HepG2 (cell line): ENCODE results near the gene AFF1. TPM values are rescaled to one million over a fixed set of nuclear protein-coding genes. Genes with fewer than 3 reads are reported as not detected.

Source experiments
- ATAC-seq: fragments of 200-7000 bp; cut with Tn5 transposase; 3 replicates; pipeline ENCODE4 v1.9.1; 2020; ENCODE audit warnings: mild to moderate bottlenecking, moderate library complexity
- BruUV-seq: library from RNA; stranded (reverse); fragments of 400-500 nt; replicated peaks from 2 replicates; lab custom pipeline; 2021; lab: Mats Ljungman, UMichigan
- CTCF ChIA-PET: fragments of 300-600 bp; formaldehyde crosslinking; extraction: SDS; loops from one replicate; lab custom pipeline; 2021; ENCODE audit warnings: low total read pairs, inconsistent platforms, low intra/inter-chr PET ratio; lab: Yijun Ruan, JAX
- POLR2A ChIA-PET: fragments of 350-600 bp; sonication (Branson Sonifier 250); formaldehyde crosslinking; loops from one replicate; lab custom pipeline; 2020; ENCODE audit warnings: antibody characterized with exemption, inconsistent platforms; lab: Yijun Ruan, JAX
- DNase-seq: peaks from one replicate; pipeline ENCODE4 v3.0.0-alpha.2; 2015; ENCODE audit warnings: low spot score
- FAIRE-seq: peaks from 3 replicates; lab custom pipeline; 2011; peaks lifted over from hg19 to GRCh38; lab: Jason Lieb, UNC
- H2AFZ ChIP-seq: one replicate; pipeline ENCODE4 v1.6.1; 2011; ENCODE audit warnings: low read length, inconsistent platforms
- H3K27ac ChIP-seq: fragments of 300-600 bp; 3 replicates; pipeline ENCODE4 v1.8.0; 2011; ENCODE audit warnings: mixed run types, mild to moderate bottlenecking, mixed read lengths, low read length, inconsistent platforms; ENCODE audit not compliant: insufficient read depth; ENCODE audit errors: extremely low read length
- H3K27me3 ChIP-seq, 2 experiments: fragments of 200-600 bp in 1 of 2; 2 replicates in 1 of 2; 3 replicates in 1 of 2; pipeline versions ENCODE4 v1.6.0 to v1.8.0; 2011; ENCODE audit warnings: low read length in 2 of 2, mild to moderate bottlenecking in 2 of 2, moderate library complexity in 2 of 2, inconsistent platforms in 1 of 2; ENCODE audit not compliant: insufficient read depth in 2 of 2, control insufficient read depth in 1 of 2
- H3K36me3 ChIP-seq, 2 experiments: fragments of 200-600 bp in 1 of 2; replicated peaks in 1 of 2; 2 replicates in 1 of 2; 3 replicates in 1 of 2; pipeline versions ENCODE4 v1.5.1 to v1.8.0; 2011; ENCODE audit warnings: low read length in 2 of 2, inconsistent platforms in 1 of 2; ENCODE audit not compliant: insufficient read depth in 2 of 2, control insufficient read depth in 1 of 2
- H3K4me1 ChIP-seq: 2 replicates; pipeline ENCODE4 v1.5.1; 2012; ENCODE audit warnings: low read length, inconsistent platforms; ENCODE audit not compliant: insufficient read depth
- H3K4me2 ChIP-seq: 2 replicates; pipeline ENCODE4 v1.6.0; 2011; ENCODE audit warnings: low read depth, low read length, inconsistent platforms
- H3K4me3 ChIP-seq, 3 experiments: fragments of 200-600 bp in 1 of 3; sonication (generic), shearing (Covaris generic) in 1 of 3; replicated peaks in 1 of 3; 2 replicates each; pipeline ENCODE4 v1.5.1; 2011 to 2016; ENCODE audit warnings: low read length in 3 of 3, inconsistent platforms in 2 of 3, low read depth in 2 of 3, mild to moderate bottlenecking in 2 of 3, control low read depth in 1 of 3, mixed read lengths in 1 of 3; ENCODE audit not compliant: insufficient read depth in 1 of 3
- H3K79me2 ChIP-seq: one replicate; pipeline ENCODE4 v1.6.1; 2011; ENCODE audit warnings: low read length, inconsistent platforms; ENCODE audit not compliant: insufficient read depth
- H3K9ac ChIP-seq: 2 replicates; pipeline ENCODE4 v1.6.0; 2011; ENCODE audit warnings: mild to moderate bottlenecking, low read depth, low read length, inconsistent platforms; ENCODE audit not compliant: insufficient read depth
- H3K9me3 ChIP-seq: 2 replicates; pipeline ENCODE4 v1.5.1; 2012; ENCODE audit warnings: mild to moderate bottlenecking, low read length
- H4K20me1 ChIP-seq: 2 replicates; pipeline ENCODE4 v1.6.0; 2011; ENCODE audit warnings: inconsistent platforms, mild to moderate bottlenecking, low read length, moderate library complexity; ENCODE audit not compliant: insufficient read depth
- HDAC2 ChIP-seq: sonication (generic); formaldehyde crosslinking; IDR thresholded peaks from 2 replicates; pipeline ENCODE4 v1.4.0; 2020; ENCODE audit warnings: missing genetic modification reagents
- IRX3 ChIP-seq: sonication (generic); formaldehyde crosslinking; IDR thresholded peaks from 2 replicates; pipeline ENCODE4 v1.8.1; 2023; ENCODE audit warnings: mild to moderate bottlenecking, low read depth, missing genetic modification reagents, borderline replicate concordance
- LBX2 ChIP-seq: sonication (generic); formaldehyde crosslinking; IDR thresholded peaks from 2 replicates; pipeline ENCODE4 v1.5.0; 2020; ENCODE audit warnings: missing genetic modification reagents, mild to moderate bottlenecking, borderline replicate concordance
- MIER2 ChIP-seq: IDR thresholded peaks from 2 replicates; pipeline ENCODE4 v1.6.1; 2016; ENCODE audit warnings: missing biosample characterization, missing genetic modification reagents
- MYPOP ChIP-seq: sonication (generic); formaldehyde crosslinking; IDR thresholded peaks from 2 replicates; pipeline ENCODE4 v1.8.1; 2023; ENCODE audit warnings: mild to moderate bottlenecking, moderate library complexity, missing genetic modification reagents
- MZF1 ChIP-seq: sonication (generic); formaldehyde crosslinking; IDR thresholded peaks from 2 replicates; pipeline ENCODE4 v1.8.1; 2023; ENCODE audit warnings: mild to moderate bottlenecking, missing genetic modification reagents, borderline replicate concordance
- NFYC ChIP-seq: IDR thresholded peaks from 2 replicates; pipeline ENCODE4 v1.6.1; 2016; ENCODE audit warnings: missing genetic modification reagents, missing compliant biosample characterization
- ONECUT2 ChIP-seq: sonication (generic); formaldehyde crosslinking; IDR thresholded peaks from 2 replicates; pipeline ENCODE4 v1.4.0; 2020; ENCODE audit warnings: missing genetic modification reagents
- PAF1 ChIP-seq: IDR thresholded peaks from 2 replicates; pipeline ENCODE4 v1.6.1; 2016; ENCODE audit warnings: missing genetic modification reagents, missing compliant biosample characterization
- PBX3 ChIP-seq: sonication (generic); formaldehyde crosslinking; IDR thresholded peaks from 2 replicates; pipeline ENCODE4 v1.8.1; 2023; ENCODE audit warnings: missing genetic modification reagents, inconsistent platforms, borderline replicate concordance
- SOX6 ChIP-seq, 2 experiments: fragments of 450-650 bp in 1 of 2; sonication (generic) in 1 of 2; formaldehyde crosslinking in 1 of 2; IDR thresholded peaks; 2 replicates each; pipeline versions ENCODE4 v1.4.0 to v1.6.1; 2017 to 2020; ENCODE audit warnings: antibody characterized with exemption in 1 of 2, mild to moderate bottlenecking in 1 of 2, missing genetic modification reagents in 1 of 2
- SP2 ChIP-seq: sonication (generic); formaldehyde crosslinking; IDR thresholded peaks from 2 replicates; pipeline ENCODE4 v1.5.1; 2020; ENCODE audit warnings: mild to moderate bottlenecking, missing genetic modification reagents
- TBL1XR1 ChIP-seq: fragments of 150-350 bp; IDR thresholded peaks from 2 replicates; pipeline ENCODE4 v1.6.1; 2014; ENCODE audit warnings: borderline replicate concordance, low read length; ENCODE audit not compliant: partially characterized antibody
- YEATS4 ChIP-seq: sonication (generic); formaldehyde crosslinking; IDR thresholded peaks from 2 replicates; pipeline ENCODE4 v1.4.0; 2020; ENCODE audit warnings: missing genetic modification reagents, borderline replicate concordance
- ZNF121 ChIP-seq: sonication (generic); formaldehyde crosslinking; IDR thresholded peaks from 2 replicates; pipeline ENCODE4 v1.5.0; 2020; ENCODE audit warnings: mild to moderate bottlenecking, missing genetic modification reagents
- ZNF282 ChIP-seq: fragments of 450-650 bp; IDR thresholded peaks from 2 replicates; pipeline ENCODE4 v1.6.1; 2018; ENCODE audit not compliant: partially characterized antibody
- ZNF629 ChIP-seq: sonication (generic); formaldehyde crosslinking; conservative IDR thresholded peaks from 2 replicates; pipeline ENCODE4 v1.5.0; 2020; ENCODE audit warnings: missing genetic modification reagents
- WGBS: methylation state at CpG from one replicate; pipeline ENCODE4 v1.1.6; 2017; ENCODE audit warnings: low lambda C conversion rate; 5-methylcytosine and 5-hydroxymethylcytosine counted together
- in situ Hi-C: cut with HindIII; loops from 2 replicates; pipeline ENCODE4 v1.10.0; 2017; ENCODE audit warnings: low pct_unique_long_range_greater_than_20kb; ENCODE audit not compliant: extremely low pct_ligation_motif_present
- intact Hi-C: fragments of 100-400 bp; cut with micrococcal nuclease; formaldehyde crosslinking; loops from one replicate; pipeline ENCODE4 v1.10.0; 2022; ENCODE audit not compliant: unreplicated experiment
- polyA plus RNA-seq, 8 experiments: library from polyadenylated mRNA; depleted of rRNA in 3 of 8; stranded (reverse) in 7 of 8; unstranded in 1 of 8; fragments of >200 nt; fragmentation: Illumina TruSeq in 4 of 8; extraction: Trizol in 4 of 8; gene quantifications; 2 replicates each; pipeline versions ENCODE4 v1.2.1 to v1.2.3, GENCODE V29; 2011 to 2016; ENCODE audit warnings: low read depth in 4 of 8, missing spikeins in 1 of 8, mixed read lengths in 1 of 8; ENCODE audit not compliant: insufficient read depth in 1 of 8
- total RNA-seq, 5 experiments: library from RNA; depleted of rRNA; stranded (reverse); fragments of >200 nt; fragmentation: Illumina TruSeq; extraction: Trizol; gene quantifications; 2 replicates each; pipeline ENCODE4 v1.2.3, GENCODE V29; 2016; ENCODE audit warnings: low read depth in 1 of 5

The AFF1 gene
- total and polyA plus RNA-seq, 2 of the 13 experiments (the other 11 are each of a cell fraction or from before 2014, with no cell fraction given), result 15.5 to 15.9 TPM

- no peak overlapping the region for H3K4me3 ChIP-seq
- POLR2A ChIA-PET, result no interaction called here
- no peak for ATAC-seq
- TF ChIP-seq NFYC (CRISPR knock-in tag) (no peak), ZNF121 (CRISPR knock-in tag) (peak; percentile 58)
- TF ChIP-seq, all 625 proteins: peak for 1
- H3K4me1 ChIP-seq, result no peaks in the 10 kb centered on the region
- DNase-seq (no peak), FAIRE-seq (no peak)
- H4K20me1 ChIP-seq, result peaks cover 13% of the 10 kb centered on the region; the same call in 1 of the 2 replicates
- H3K79me2 ChIP-seq, result peaks cover 9% of the 10 kb centered on the region
- H3K27me3 ChIP-seq, result no peaks in the 10 kb centered on the region
- no peak overlapping the region for H3K9ac ChIP-seq
- 97% methylated on average over 3 of the region's 3 CpGs for WGBS
- no peak overlapping the region for H3K27ac ChIP-seq
- H3K9me3 ChIP-seq, result no peaks in the 10 kb centered on the region
- in situ Hi-C loops (no loop called here), intact Hi-C loops (no loop called here)
- no peak overlapping the region for H2AFZ ChIP-seq
- peaks cover 1 to 14% of the 10 kb centered on the region in 2 experiments; a peak in 4 of 5 replicates for H3K36me3 ChIP-seq
- BruUV-seq, result no TSS peak
- H3K4me2 ChIP-seq, result no peak overlapping the region
- CTCF ChIA-PET, result no interaction called here
Observed at GRCh38 chr4:87080462-87080861, 145.7 kb downstream of the AFF1 start.

GRCh38 chr4:87081826-87082225 lies 147.0 kb downstream of the AFF1 start:
- in situ Hi-C loops (no loop called here), intact Hi-C loops (no loop called here)
- 95% methylated on average over 5 of the region's 5 CpGs for WGBS
- Histone ChIP-seq H3K4me2 (no peak overlapping the region), H3K27ac (no peak overlapping the region), H3K4me1 (no peaks in the 10 kb centered on the region), H4K20me1 (peaks cover 15% of the 10 kb centered on the region), H3K9me3 (no peaks in the 10 kb centered on the region), H3K9ac (no peak overlapping the region), H3K4me3 (no peak overlapping the region), H3K36me3 (peaks cover 2 to 22% of the 10 kb centered on the region in 2 experiments), H2AFZ (no peak overlapping the region), H3K79me2 (peaks cover 9% of the 10 kb centered on the region), H3K27me3 (no peaks in the 10 kb centered on the region)
- ChIA-PET CTCF (no interaction called here), POLR2A (no interaction called here)
- DNase-seq (no peak), ATAC-seq (no peak), FAIRE-seq (no peak)
- no TSS peak for BruUV-seq
- TF ChIP-seq PBX3 (CRISPR knock-in tag) (no peak), LBX2 (CRISPR knock-in tag) (no peak), PAF1 (CRISPR knock-in tag) (no peak), YEATS4 (CRISPR knock-in tag) (no peak), MIER2 (CRISPR knock-in tag) (no peak), MZF1 (CRISPR knock-in tag) (no peak), ONECUT2 (no peak), TBL1XR1 (no peak), IRX3 (CRISPR knock-in tag) (no peak), ZNF282 (no peak), ZNF629 (CRISPR knock-in tag) (no peak), SP2 (no peak), MYPOP (CRISPR knock-in tag) (no peak), HDAC2 (CRISPR knock-in tag) (no peak), SOX6 (IDR thresholded peaks at IDR 0.05) (no peak), SOX6 (CRISPR knock-in tag; IDR thresholded peaks at IDR 0.05) (no peak)
